ENCODE results near the gene GRIN2A.

GRIN2A gene

GRCh38 chr16:10182222-10183053 lies at the start of gene GRIN2A:
Gene GRIN2A (minus strand): TSS chr16:10182428. CDS start chr16:10180411, 2,017 bp downstream.
- H3K4me3 ChIP-seq (ENCODE audit: low read depth, low read length), result no peak within 1 kb of the TSS
- TF ChIP-seq CTCF (IDR thresholded peaks at IDR 0.05; ENCODE audit: borderline replicate concordance, insufficient read depth, low read depth, low read length), result no peak

GRCh38 chr16:10231563-10231962 lies 49.3 kb upstream of the GRIN2A start:
- no peak for TF ChIP-seq CTCF (IDR thresholded peaks at IDR 0.05; ENCODE audit: borderline replicate concordance, insufficient read depth, low read depth, low read length)
- H3K4me3 ChIP-seq (ENCODE audit: low read depth, low read length), result no peak overlapping the region

- no peak for TF ChIP-seq CTCF (IDR thresholded peaks at IDR 0.05; ENCODE audit: borderline replicate concordance, insufficient read depth, low read depth, low read length)
- H3K4me3 ChIP-seq (ENCODE audit: low read depth, low read length), result no peak overlapping the region
Observed at GRCh38 chr16:10228779-10229178, 46.6 kb upstream of the GRIN2A start.

- no peak for TF ChIP-seq CTCF (IDR thresholded peaks at IDR 0.05; ENCODE audit: borderline replicate concordance, insufficient read depth, low read depth, low read length)
Observed at GRCh38 chr16:10226987-10227306, 44.7 kb upstream of the GRIN2A start.

GRCh38 chr16:10226141-10226986 lies 44.1 kb upstream of the GRIN2A start:
- TF ChIP-seq CTCF (IDR thresholded peaks at IDR 0.05; ENCODE audit: borderline replicate concordance, insufficient read depth, low read depth, low read length), result no peak

More at GRCh38 chr16:10226987-10227306, 44.7 kb upstream of the GRIN2A start:
- no peak overlapping the region for H3K4me3 ChIP-seq (ENCODE audit: low read depth, low read length)

GRCh38 chr16:10225653-10226052 lies 43.4 kb upstream of the GRIN2A start:
- TF ChIP-seq CTCF (IDR thresholded peaks at IDR 0.05; ENCODE audit: borderline replicate concordance, insufficient read depth, low read depth, low read length), result no peak
- no peak overlapping the region for H3K4me3 ChIP-seq (ENCODE audit: low read depth, low read length)

More at GRCh38 chr16:10226141-10226986, 44.1 kb upstream of the GRIN2A start:
- H3K4me3 ChIP-seq (ENCODE audit: low read depth, low read length), result no peak overlapping the region
